Body of pancreas (tissue), 4 donors: ENCODE results near the gene CSF1. TPM values are rescaled to one million over a fixed set of nuclear protein-coding genes. Genes with fewer than 3 reads are reported as not detected.

ENCODE experiments used
- ATAC-seq: fragments of 150-250 bp; one replicate; pipeline ENCODE4 v1.9.1; 2016
- DNase-seq, 4 donors: peaks; one replicate each; pipeline ENCODE4 v3.0.0-alpha.2; 2019
- H3K27ac ChIP-seq, 4 donors: fragments of 200-600 bp; sonication (generic); 1 replicate in 3 of 4; 2 replicates in 1 of 4; pipeline versions ENCODE4 v1.5.1 to v1.6.1; 2016 to 2019; ENCODE audit warnings: mild to moderate bottlenecking in 1 of 4, mixed read lengths in 1 of 4, moderate library complexity in 1 of 4
- H3K27me3 ChIP-seq, 2 donors: fragments of 200-600 bp; sonication (generic); one replicate each; pipeline ENCODE4 v1.6.0; 2016; ENCODE audit warnings: mild to moderate bottlenecking in 1 of 2
- H3K36me3 ChIP-seq, 2 donors: fragments of 200-600 bp; sonication (generic); replicated peaks in 1 of 2; 2 replicates each; pipeline ENCODE4 v1.5.1; 2016; ENCODE audit warnings: low read depth in 2 of 2; ENCODE audit not compliant: insufficient read depth in 1 of 2
- H3K4me1 ChIP-seq: fragments of 200-600 bp; sonication (generic); one replicate; pipeline ENCODE4 v1.6.0; 2016
- H3K4me3 ChIP-seq, 2 donors: fragments of 200-600 bp; sonication (generic); 1 replicate in 1 of 2; 2 replicates in 1 of 2; pipeline ENCODE4 v1.5.1; 2016 to 2019
- H3K9me3 ChIP-seq, 3 donors: fragments of 200-600 bp; sonication (generic); 1 replicate in 2 of 3; 2 replicates in 1 of 3; pipeline ENCODE4 v1.5.1; 2016
- POLR2A ChIP-seq, 3 donors: fragments of 450-650 bp; IDR thresholded peaks; one replicate each; pipeline ENCODE4 v1.6.1; 2016; ENCODE audit warnings: antibody characterized with exemption in 3 of 3, mild to moderate bottlenecking in 2 of 3
- WGBS, 2 donors: methylation state at CpG; one replicate each; pipeline ENCODE4 v1.1.5; 2017; 5-methylcytosine and 5-hydroxymethylcytosine counted together
- intact Hi-C: fragments of 100-400 bp; cut with DNase I; formaldehyde crosslinking; loops from one replicate; pipeline ENCODE4 v1.15.1; 2023
- total RNA-seq, 2 donors: library from RNA; depleted of rRNA; stranded (reverse); fragments of >200 nt; gene quantifications; one replicate each; pipeline ENCODE4 v1.1.0, GENCODE V29; 2016
- TF ChIP-seq, protein P1 (sequence below), 7 experiments: fragments of 450-650 bp in 4 of 7; fragments of 200-600 bp in 3 of 7; sonication (generic) in 3 of 7; IDR thresholded peaks; one replicate each; pipeline ENCODE4 v1.5.1; 2016 to 2019; ENCODE audit warnings: antibody characterized with exemption in 7 of 7

Gene CSF1
- total RNA-seq, 2 donors from 2014 or later = 26.7 to 60.7 TPM

GRCh38 chr1:109924316-109924715 is 13.7 kb downstream of the CSF1 start:
- WGBS, 2 donors = 81 to 89% methylated on average over 5 of the region's 5 CpGs
- H3K9me3 ChIP-seq = no peaks in the 10 kb centered on the region
- DNase-seq (no peak), ATAC-seq (no peak)
- TF ChIP-seq POLR2A (IDR thresholded peaks at IDR 0.05) = no peak
- TF ChIP-seq, protein P1, sequence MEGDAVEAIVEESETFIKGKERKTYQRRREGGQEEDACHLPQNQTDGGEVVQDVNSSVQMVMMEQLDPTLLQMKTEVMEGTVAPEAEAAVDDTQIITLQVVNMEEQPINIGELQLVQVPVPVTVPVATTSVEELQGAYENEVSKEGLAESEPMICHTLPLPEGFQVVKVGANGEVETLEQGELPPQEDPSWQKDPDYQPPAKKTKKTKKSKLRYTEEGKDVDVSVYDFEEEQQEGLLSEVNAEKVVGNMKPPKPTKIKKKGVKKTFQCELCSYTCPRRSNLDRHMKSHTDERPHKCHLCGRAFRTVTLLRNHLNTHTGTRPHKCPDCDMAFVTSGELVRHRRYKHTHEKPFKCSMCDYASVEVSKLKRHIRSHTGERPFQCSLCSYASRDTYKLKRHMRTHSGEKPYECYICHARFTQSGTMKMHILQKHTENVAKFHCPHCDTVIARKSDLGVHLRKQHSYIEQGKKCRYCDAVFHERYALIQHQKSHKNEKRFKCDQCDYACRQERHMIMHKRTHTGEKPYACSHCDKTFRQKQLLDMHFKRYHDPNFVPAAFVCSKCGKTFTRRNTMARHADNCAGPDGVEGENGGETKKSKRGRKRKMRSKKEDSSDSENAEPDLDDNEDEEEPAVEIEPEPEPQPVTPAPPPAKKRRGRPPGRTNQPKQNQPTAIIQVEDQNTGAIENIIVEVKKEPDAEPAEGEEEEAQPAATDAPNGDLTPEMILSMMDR (IDR thresholded peaks at IDR 0.05) = no peak
- intact Hi-C loops = loop anchor here (10.0 kb wide), 1 partner anchor 50 kb away; no protein-coding TSS in a partner anchor
- H3K4me1 ChIP-seq = peaks cover 24% of the 10 kb centered on the region
- peaks cover 0 to 6% of the 10 kb centered on the region in 2 donors for H3K36me3 ChIP-seq
- no peaks in the 10 kb centered on the region for H3K27me3 ChIP-seq
- peak overlapping the region in 1 of 4 donors; percentile 9 for H3K27ac ChIP-seq
- H3K4me3 ChIP-seq = no peak overlapping the region

- H3K36me3 ChIP-seq = peaks cover 0 to 4% of the 10 kb centered on the region in 2 donors
- H3K4me3 ChIP-seq = no peak overlapping the region
- no peak for ATAC-seq
- no peaks in the 10 kb centered on the region for H3K27me3 ChIP-seq
- WGBS, 2 donors = 84 to 90% methylated on average over 8 of the region's 8 CpGs
- H3K27ac ChIP-seq = peak overlapping the region in 1 of 4 donors; percentile 1
- H3K9me3 ChIP-seq = no peaks in the 10 kb centered on the region
- no peak for DNase-seq
- no peak for TF ChIP-seq POLR2A (IDR thresholded peaks at IDR 0.05)
- intact Hi-C loops = loop anchor here (10.0 kb wide), 1 partner anchor 49 kb away; no protein-coding TSS in a partner anchor
- peaks cover 35% of the 10 kb centered on the region for H3K4me1 ChIP-seq
Measured at GRCh38 chr1:109925159-109925990, 14.7 kb downstream of the CSF1 start.

DNA sequence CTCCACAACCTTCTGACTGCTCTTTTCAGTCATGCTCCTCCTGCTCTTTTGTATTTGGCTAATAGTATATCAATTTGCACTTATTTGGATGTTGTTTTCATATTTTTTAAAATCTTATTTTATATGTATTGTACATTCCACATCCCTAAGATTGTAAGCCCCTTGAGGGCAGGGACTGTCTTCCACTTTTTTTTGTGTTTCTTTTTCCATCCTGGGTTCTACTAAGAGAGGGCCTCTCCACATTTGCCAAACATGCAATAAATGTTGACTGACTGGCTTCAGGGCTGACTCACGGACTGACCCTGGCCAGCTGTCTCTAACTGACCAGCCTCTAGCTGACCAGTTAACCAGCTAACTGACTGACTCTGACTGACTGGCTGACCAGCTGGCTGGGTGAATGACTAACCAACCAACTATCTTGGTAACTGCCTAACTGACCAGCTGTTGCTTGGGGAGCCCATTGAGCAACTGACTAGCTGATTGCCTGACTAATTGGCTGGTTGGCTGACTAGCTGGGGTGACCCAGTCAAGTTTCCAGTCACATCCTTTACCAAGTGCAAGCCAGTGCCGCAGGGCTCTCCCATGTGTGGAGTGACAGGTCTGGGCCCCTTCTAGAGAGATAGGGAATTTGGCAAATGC is 16.1 kb downstream of the CSF1 start:
- H3K27me3 ChIP-seq = no peaks in the 10 kb centered on the region
- DNase-seq (no peak), ATAC-seq (no peak)
- TF ChIP-seq, protein P1 (IDR thresholded peaks at IDR 0.05) = no peak
- no peak for TF ChIP-seq POLR2A (IDR thresholded peaks at IDR 0.05)
- no peak overlapping the region for H3K4me3 ChIP-seq
- H3K4me1 ChIP-seq = peaks cover 46% of the 10 kb centered on the region
- peaks cover 0 to 3% of the 10 kb centered on the region in 2 donors for H3K36me3 ChIP-seq
- intact Hi-C loops = loop anchor here (10.0 kb wide), 1 partner anchor 48 kb away; no protein-coding TSS in a partner anchor
- peak overlapping the region in 3 of 4 donors; percentile 49 to 73 (median 51) for H3K27ac ChIP-seq
- 92 to 100% methylated on average over 1 to 2 of the region's 2 CpGs for WGBS, 2 donors
- no peaks in the 10 kb centered on the region for H3K9me3 ChIP-seq

- H3K4me1 ChIP-seq = peaks cover 46% of the 10 kb centered on the region
- no peak for DNase-seq
Measured at GRCh38 chr1:109927356-109927755, 16.7 kb downstream of the CSF1 start.

More at GRCh38 chr1:109927356-109927755, 16.7 kb downstream of the CSF1 start:
- no peak overlapping the region for H3K4me3 ChIP-seq
- no peaks in the 10 kb centered on the region for H3K9me3 ChIP-seq
- TF ChIP-seq, protein P1 (IDR thresholded peaks at IDR 0.05) = no peak
- no peak for TF ChIP-seq POLR2A (IDR thresholded peaks at IDR 0.05)
- H3K27me3 ChIP-seq = no peaks in the 10 kb centered on the region
- H3K27ac ChIP-seq = peak overlapping the region; percentile 28 to 73 (median 50)
- WGBS, 2 donors = 84 to 95% methylated on average over 6 to 7 of the region's 7 CpGs
- H3K36me3 ChIP-seq = peaks cover 0 to 2% of the 10 kb centered on the region in 2 donors
- intact Hi-C loops = loop anchor here (10.0 kb wide), 1 partner anchor 47 kb away; no protein-coding TSS in a partner anchor
- ATAC-seq = no peak
